NCI-H1417 treated with DMSO at 0.1 percent for 48 hours (cell line): ENCODE data around the gene SMC6.

Experiments used
- DNase-seq: peaks from one replicate; lab custom pipeline; 2025; lab: John Stamatoyannopoulos, UW

The SMC6 gene

DNA sequence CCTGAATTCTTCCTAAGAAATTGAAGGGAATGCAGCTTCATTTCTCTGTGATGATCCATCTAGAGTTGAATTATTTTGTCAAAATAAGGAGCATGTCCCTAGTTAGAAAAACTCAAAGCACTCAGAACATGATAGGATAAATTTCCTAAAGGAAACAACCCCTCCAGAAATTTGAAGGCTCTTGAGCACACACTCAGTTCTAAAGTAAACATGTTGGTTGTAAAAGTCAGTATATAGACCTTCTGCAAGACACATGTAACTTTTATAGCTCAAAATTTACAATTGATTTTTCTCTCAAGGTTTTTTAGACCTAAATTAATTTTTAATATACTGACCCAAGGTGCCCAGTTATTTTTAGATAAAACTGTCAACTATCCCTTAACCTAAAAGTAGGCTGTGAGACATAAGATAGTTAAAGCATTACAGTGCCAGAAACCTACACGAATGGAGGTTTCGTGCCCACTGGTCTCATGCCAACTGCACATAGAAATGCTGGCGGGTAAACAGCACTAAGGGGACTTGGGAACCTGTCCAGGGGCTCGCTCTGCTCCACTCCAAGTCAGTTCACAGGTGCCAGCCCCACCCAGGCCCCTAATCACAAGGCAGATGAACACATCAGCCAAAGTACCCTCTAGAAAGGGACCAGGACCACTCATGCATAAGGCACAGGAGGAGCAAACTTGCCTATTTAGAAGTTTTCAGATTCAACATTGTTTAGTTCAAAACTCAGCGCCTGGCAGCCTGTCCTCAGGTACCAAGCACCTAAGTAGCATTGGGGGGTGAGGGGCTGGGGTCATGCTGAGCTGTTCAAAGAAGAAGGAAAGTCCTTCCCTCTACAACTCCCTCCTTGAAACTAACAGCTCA lies 106.5 kb downstream of the SMC6 start:
- DNase-seq, result no peak

DNA sequence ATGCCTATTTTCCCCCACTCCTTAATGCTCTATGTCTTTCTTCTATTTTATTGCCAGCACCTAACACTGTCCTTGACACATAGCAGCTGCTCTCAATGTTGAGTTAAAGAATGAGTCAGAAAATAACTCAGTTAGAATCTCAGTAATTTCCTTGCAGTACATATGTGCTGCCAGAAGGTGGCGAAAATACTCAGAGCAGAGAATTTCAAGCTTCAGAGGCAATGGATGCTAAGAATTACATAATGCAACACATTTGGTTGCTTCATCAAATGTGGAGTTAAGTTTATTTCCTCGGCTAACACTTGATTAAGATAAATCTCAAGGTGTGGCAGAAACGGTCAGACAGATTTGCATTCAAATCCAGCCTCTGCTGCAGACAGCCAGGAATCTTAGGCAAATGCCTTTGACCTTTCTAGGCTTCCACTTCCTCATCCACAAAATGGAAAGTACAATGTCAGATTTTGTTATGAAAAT lies 107.5 kb downstream of the SMC6 start:
- no peak for DNase-seq

DNA sequence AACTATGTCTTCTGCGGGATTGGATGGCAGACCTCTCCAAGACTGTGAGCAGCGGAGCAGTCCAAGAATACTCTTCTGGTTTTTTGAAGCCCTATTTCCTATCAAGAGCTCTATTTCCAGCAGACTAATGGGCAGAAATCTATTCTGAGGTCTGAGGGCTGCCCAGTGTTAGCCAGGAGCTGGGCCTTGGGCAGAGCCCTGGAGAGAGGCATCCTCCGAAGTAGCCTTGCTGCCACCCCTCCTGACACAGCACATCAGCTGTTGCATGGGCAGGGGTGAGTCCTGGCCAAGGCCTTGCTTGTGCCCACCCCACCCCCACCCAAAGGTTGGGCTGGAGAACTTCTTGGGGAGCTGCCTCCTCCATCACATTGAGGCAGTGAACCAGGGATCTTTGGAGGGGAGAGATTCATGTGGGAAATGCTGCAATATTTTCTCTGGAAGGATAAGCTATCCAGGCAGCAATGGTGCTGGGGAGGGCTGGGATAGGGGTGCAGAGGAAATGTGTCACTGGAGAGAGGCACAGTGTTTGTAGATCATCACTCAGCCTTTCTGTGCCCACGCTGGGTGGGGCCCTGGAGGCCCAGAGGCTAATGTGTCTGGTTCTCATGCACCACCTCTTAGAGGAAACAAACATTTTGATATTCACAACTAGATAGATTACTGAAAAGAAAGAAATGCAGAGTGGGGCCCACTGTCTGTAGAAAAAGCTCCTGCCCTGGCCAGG lies 108.5 kb downstream of the SMC6 start:
- DNase-seq, result no peak

DNA sequence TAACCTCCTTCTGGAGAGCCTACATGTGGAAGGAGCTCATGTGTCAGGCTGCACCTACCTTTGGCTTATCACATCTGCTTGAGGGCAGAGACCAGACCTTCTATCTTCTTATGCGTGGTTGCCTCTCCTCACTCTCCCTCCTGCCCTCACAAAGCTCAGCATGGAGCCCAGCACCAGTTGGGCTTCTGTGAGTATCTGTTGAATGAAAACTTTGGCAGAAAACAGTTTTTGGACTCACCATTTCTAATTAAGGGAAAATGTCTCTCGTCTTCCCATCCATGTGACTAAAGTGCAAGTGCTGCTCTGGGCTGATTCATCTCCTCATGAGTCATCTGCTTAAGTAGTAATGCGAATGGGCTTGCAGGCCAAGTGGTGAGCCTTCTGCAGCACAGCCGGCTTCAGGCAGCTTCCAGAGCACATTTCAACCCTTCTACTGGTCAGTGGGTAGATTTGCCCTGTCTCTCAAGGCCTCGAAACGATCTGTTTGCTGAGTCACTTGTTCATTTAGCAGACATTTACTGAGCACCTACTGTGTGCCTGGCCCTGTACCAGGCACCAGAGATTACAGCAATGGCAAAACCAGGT lies 110.5 kb downstream of the SMC6 start:
- DNase-seq, result no peak

DNA sequence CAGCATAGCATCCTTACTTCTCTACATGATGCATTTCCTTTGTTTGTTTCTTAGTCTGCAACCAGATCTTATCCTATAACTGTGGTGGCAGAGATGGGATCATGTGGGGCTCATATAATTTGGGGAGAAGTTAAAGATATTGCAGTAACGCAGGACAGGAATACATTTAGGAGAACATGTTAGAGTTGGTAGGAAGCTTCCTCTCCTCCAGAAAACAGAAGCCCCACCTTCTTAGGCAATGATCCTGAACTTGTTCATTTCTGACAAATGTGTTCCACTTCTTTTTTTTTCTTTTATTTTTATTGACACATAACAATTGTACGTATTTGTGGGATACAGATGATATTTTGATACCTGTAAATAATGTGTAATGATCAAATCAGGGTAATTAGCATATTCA lies 113.2 kb downstream of the SMC6 start:
- DNase-seq, result no peak

DNA sequence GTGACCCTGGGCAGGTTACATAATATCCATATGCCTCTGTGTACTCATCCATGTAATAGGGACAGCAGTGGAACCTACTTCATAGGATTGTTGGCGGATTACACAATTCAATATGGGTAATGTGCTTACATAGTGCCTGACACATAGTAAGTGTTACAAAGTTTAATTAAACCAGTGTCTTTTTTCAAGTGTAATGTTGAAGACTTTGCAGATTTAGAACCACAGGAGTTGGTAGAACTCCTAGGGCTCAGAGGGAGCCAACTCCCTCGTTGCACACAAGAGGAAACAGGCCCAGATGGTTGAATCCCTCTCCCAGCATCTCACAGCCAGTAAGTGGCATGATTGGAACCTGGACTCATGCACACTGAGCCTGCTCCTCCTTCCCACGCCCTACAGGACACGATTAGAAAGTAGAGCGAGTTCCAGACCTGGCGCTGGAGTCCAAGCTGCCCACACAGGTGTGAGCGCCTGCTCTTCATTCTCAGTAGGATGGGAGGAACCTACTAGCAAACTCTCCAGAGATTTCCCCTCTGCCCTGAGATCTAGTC lies 115.3 kb downstream of the SMC6 start:
- DNase-seq, result no peak

DNA sequence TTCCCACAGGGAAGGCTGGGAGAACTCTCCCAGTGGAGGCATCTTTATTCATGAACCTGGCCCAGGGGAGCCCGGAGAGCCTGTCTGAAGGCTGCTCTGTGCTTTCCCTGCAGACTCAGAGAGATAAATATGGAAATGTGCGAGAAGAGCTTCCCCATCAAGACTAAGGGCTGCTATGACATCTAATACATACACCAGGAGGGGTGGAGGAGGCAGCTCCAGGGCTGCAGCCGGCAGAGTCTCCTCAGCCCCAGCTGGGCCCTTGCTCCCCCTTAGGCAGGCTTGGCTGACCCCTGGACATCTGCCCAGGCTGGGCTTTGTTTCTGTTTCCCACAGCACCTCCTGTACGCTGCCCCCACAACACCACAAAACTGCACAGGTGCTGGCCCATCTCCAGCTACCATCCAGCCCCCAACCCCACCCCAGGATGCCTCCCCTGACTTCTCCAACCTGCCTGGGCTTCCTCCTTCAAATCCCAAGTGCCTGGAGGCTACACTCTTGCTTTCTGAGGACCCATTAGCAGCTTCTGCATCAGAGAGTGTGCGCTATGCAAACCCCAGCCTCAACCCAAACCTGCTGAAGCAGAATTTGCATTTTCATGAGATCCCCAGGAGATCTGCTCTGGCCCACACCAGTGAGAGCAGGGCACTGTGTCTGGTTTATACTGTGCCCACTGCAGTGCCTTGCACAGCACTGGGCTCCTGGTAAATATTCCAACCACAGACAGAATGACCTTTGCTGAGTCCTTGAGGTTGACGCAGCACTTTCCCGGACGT lies 116.3 kb downstream of the SMC6 start:
- no peak for DNase-seq

DNA sequence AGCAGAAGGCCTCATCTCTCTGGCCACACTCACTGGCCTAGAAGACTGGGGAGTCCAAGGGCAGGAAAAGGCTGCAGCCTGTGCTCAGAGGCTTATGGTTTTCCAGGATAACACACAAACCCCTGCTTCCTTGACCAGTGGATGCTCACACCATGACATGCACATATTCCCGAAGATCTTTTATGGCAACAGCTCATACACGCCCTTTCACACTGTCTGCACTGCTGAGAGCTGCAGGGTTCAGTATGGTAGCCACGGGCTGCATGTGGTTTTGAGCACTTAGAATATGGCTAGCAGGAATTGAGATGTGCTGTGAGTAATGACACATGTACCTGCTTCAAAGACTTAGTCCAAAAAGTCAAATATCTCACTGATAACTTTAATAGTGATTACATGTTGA lies 117.4 kb downstream of the SMC6 start:
- no peak for DNase-seq

DNA sequence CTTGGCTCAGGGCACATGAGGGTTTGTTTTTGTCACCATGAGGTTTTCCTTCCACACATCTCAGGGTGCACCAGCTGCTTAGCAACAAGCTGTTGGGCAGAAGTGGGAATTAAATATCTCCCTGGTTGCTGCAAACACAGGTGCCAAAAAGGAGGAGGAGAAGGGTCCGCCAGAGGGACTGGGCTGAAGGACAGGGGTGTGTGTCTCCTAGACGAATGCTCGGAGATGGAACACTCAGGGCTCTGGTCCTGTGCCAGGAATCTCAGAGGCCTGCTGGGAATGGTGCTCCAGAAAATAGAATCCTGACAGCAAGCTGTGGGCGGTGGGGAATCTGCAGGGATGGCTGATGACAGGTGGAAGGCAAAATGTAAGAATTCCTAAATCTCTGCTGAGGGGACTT lies 118.6 kb downstream of the SMC6 start:
- DNase-seq, result no peak

DNA sequence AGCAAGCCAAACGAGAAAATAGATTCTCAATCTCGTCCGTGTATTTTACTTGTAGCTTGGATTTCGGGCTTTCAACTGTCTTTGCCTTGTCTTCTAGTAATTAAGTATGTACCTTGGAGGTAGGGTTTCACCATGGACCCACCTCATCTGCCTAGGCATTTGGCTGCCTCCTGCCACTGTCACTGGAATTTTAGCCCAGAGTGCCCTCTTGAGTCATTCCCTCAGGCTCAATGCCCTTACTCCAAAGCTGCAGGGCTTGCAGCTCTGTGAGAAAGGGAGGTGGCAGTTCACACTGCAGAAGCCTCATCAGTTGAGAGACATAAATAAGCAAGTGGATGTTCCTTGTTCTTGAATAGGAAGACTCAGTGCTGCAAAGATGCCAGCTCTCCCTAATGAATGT lies 123.5 kb downstream of the SMC6 start:
- DNase-seq, result no peak

DNA sequence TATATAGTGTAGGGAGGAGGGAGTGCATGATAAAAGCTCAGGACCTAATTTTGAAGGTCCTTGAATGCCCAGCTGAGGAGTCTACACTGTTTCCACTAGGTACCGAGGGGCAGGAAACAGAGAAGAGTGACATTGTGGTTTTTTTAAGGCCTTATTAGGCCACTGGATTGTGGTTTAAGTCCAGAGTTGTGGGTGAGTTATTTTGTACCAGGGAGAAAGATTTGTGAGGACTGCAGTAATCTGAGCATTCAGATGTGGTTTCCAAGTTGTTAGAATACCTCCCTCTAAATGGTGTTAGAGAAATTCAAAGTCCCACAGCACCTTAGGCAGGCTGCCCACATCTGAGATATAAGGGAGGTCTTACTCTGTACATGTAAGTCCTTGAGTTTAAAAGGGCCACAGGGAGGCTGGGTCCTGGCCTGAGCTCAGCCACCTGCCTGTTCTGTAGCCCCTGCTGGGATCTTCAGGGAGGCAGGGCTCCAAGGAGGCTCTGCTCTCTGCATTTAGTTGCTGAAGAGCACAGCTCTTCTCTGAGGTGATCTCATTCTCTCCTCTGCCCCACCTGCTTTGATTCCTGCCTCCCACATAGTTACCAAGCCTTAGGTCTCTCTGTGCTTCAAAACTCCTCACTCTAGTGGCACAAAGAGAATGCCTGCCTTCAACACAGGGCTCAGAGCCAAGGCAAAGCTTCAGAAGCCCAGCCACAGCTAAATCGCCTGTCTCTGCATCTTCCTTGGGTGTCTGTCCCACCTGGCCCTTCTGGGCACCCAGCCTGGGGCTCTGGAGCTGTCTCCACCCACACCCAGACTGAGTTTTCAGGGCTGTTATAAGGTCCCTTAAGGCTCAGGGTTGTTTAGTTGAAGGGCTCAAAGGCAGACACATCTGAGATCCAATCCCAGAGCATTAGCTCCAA lies 125.0 kb downstream of the SMC6 start:
- DNase-seq, result no peak

DNA sequence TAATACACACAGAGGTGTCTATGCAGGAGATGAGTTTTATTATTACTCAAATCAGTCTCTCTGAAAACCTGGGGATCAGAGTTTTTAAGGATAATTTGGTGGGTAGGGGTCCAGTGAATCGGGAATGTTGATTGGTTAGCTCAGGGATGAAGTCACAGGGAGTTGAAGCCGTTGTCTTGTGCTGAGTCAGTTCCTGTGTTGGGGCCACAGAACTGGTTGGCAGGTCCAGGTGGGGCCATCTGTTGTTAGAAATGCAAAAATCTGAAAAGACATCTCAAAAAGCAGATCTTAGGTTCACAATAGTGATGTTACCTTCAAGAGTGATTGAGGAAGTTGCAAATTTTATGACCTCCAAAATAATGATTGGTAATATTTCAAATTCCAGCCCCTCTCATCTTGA lies 126.2 kb downstream of the SMC6 start:
- DNase-seq, result no peak

DNA sequence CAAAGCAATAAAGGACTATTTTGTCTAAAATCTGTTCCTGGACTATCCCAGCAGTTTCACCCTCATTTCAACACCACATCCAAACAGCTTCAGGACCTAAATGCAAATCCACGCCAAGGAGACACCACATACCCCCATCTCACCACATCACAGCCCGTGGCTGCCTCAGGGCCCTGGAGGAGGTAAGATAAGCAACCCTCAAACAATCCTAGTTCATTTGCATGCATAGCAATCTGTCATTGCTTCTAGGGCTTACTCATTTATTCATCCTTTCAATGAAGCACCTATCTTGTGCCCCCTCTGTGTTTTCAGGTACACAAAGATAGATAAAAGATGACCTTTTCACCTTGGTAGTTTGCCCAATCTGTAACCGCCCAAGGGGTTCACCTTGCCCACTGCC lies 126.6 kb downstream of the SMC6 start:
- no peak for DNase-seq

DNA sequence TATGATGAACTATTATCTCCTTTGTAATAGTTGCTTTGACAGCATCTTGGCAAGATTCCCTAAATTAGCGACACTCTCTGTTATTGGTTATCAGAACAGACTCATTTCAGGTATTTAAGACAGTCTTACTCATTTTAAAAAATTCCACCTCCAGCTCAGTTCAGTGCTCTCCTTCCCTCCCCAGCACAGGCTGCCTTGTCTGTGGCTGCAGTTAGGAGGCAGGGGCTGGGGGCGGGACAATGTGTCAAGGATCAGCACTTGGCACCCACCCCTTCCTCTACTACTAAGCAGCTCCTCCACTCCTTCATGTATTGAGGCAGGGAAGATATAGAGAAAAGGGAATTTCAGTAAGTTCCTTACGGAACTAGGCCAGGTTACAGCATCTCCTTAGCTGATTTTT lies 128.2 kb downstream of the SMC6 start:
- DNase-seq, result no peak

DNA sequence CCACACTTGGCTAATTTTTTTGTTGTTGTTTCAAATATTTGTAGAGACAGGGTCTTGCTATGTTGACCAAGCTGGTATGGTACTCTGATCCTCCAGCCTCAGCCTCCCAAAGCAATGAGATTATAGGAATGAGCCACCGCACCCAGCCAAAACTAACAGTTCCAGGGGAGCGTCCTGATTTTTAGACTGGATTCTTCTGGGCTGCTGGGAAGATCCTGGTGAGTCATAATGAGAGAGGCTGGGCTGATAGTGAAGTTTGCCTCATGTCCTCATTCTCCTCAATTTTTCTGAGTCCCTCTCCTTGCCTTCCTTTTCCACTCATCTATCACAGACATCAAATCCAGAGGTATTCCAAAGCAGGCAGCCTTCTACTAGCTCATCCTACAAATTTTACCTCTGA lies 131.8 kb downstream of the SMC6 start:
- no peak for DNase-seq

DNA sequence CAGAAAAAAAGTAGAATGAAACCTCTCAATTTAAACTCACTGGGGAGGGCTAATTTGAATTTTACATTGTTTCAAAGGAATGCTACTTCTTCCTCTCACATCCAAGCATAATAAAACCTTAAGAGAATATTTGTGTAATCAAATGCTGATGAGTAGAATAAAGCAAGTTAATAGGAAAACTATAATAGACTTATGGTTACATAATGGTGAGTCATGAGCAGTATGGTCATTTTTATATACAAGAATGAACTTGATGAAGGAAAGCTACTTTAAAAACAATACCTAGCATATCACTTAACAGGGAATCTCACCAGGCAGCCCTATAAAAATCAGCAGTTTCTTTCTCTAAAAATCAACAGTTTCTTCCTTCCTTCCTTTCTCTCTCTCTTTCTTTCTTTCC lies 132.8 kb downstream of the SMC6 start:
- no peak for DNase-seq

DNA sequence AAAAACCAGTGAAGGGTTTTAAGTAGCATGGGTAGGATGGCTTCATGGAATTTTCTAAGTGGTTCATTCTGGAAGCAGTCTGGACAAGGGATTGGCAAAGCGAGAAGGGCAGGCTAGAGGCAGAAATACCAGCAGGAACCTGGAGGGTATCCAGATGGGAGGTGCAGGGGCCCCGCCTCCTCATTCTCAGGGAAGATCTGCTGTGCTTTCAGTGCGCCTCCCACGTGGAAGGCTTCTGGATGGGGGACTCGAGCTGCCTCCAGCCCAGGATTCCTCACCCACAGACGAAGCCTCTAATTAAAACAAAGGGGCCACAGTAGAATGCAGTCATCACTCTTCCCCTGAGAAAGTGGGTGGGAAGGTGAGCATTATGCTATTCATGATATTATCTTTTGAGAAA lies 133.3 kb downstream of the SMC6 start:
- DNase-seq, result no peak

DNA sequence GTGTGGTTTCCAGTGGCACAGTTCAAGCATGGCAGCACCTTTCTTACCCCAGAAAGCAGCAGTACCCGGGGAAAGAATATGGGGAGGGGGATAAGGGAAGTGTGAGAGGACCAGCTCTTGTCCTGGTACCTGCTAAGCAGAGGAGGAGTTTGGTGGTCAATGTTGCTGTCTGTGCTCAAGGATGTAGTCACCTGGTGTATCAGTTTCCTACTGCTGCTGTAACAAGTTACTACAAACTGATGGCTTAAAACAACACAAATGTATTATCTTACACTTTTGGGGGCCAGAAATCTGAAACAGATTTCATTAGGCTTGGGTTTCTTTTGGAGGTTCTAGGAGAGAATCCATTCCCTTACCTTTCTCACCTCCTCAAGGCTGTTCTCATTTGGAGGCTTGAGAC lies 135.7 kb downstream of the SMC6 start:
- no peak for DNase-seq

DNA sequence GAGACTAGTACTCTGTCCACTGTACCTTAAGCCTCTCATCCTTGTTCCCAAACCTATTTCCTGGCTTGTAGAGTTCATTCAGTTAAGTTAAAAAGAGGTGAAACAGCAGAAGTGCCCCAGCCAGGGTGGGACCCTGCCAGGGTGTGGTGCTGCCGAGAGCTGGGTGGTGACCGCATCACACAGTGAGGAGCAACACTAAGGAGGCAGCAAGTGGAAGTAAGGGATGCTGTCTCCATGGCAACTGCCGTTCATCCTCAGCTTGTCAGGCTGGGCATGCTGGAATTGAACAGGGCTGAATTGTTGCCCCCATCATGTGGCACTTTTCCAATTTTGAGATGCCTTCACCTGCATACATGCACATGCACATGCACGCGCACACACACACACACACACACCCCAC lies 136.1 kb downstream of the SMC6 start:
- no peak for DNase-seq

DNA sequence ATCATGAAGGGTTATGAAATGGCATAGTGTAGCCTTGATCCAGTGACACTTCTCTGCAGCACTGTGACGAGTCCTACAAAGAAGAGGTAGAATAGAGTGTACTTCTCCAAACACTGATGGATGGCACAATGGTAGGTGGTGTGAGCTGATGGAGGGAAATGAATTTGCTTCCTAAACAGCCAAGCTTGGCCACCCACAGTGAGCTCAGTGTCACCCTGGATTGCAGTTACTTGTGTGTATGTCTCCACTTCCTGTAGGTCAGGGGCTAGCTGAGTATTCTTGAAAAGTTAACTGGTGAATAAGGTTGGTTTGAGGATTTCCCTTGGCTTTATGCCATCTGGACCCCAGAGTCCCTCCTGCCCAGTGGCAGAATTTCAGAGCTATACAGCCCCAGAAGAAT lies 137.2 kb downstream of the SMC6 start:
- no peak for DNase-seq
